HG03060 (cell line): Measurements from ENCODE around the gene CEND1.

Source experiments
- ATAC-seq: cut with Tn5 transposase; IDR thresholded peaks from one replicate; pipeline ENCODE4 v1.9.1; 2021; ENCODE audit warnings: low read depth, moderate number of reproducible peaks; ENCODE audit not compliant: unreplicated experiment

Gene CEND1

GRCh38 chr11:827897-828192 lies 38.0 kb upstream of the CEND1 start, which contains the start of gene CRACR2B:
Gene CRACR2B, plus strand, starts transcription at chr11:827919. Its CDS starts 689 bp downstream, at chr11:828608.
- ATAC-seq: no peak

GRCh38 chr11:827146-827896 lies 37.4 kb upstream of the CEND1 start:
- no peak for ATAC-seq

DNA sequence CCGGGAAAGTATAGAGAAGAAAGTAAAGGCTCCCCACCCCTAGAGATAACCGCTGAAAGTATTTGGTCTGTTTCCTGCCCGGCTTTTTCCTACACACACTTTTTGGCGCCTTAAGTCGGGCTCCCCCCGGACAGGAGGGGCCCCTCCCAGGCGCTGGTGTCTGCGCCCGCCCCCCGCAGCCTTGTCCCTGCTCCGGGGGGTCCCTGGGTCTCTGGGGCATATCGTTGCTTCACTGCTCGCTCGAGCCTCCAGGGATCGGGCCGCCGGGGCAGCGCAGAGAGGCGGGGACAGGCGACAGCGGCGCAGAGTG lies 36.9 kb upstream of the CEND1 start:
- no peak for ATAC-seq

GRCh38 chr11:826227-826621 lies 36.3 kb upstream of the CEND1 start:
- no peak for ATAC-seq

GRCh38 chr11:825366-826226 lies 35.7 kb upstream of the CEND1 start:
- no peak for ATAC-seq

- no peak for ATAC-seq
These were observed 35.1 kb upstream of the CEND1 start for GRCh38 chr11:824942-825341.

- no peak for ATAC-seq
These were observed 34.5 kb upstream of the CEND1 start for GRCh38 chr11:824292-824880.

DNA sequence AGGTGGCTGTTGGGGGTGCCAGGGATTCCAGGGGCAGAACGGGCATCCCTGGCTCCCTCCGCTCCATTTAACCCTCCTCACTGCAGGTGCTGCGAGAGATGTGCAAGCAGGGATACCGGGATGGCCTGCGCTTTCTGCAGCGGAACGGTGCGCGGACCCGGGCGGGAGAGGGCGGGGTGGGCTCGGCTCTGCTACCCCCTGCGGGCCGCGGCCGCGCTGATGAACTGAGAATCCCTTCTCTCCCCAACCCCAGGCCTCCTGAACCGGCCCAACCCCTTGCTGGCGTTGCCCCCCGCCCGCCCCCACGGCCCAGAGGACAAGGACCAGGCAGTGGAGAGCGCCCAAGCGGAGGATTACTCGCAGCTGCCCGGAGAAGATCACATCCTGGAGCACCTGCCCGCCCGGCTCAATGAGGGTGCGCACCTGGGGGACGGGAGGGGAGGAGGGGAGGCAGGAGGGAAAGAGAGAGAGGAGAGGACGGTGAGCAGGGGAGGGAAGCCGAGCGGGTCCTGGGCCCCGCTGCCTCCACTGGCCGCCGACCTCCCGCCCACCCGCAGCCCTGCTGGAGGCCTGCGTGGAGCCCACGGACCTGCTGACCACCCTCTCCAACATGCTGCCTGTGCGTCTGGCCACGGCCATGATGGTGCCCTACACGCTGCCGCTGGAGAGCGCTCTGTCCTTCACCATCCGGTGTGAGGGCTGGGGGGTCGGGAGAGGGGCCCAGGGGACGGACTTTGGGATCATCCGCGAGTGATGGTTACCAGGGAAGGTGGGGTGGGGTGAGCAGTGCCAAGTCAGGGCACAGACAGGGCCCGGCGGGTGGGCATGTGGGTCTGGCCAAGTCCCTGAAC lies 33.8 kb upstream of the CEND1 start:
- ATAC-seq: no peak

DNA sequence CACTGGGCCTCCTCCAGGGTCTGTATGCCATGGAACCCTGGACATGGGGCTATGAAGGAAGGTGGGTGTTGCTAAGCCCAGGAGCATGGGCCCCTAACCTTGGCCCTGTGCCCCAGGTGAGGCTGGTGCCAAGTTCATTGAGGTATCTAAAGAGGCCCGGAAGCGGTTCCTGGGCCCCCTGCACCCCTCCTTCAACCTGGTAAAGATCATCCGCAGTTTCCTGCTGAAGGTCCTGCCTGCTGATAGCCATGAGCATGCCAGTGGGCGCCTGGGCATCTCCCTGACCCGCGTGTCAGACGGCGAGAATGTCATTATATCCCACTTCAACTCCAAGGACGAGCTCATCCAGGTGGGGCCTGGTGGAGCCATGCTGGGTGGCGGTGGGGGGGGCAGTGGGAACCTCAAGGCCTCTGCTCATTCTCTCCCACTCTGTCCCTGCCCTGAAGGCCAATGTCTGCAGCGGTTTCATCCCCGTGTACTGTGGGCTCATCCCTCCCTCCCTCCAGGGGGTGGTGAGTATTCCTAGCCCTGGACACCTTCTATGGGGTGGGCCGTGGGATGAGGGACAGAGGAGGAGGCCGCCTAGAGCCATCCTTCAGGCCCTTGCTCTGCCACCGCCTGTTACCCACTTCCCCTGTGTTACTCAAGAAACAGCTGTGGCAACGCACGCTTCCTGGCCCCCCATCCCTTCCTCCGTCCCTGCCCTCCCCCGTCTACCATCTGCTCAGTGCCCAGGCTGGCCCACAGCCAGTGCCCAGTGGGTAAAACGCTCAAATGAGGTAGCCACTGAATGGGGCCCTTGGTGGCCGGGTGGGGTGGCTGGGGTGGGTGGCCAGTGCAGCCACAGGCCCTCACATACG lies 31.9 kb upstream of the CEND1 start:
- ATAC-seq: no peak

DNA sequence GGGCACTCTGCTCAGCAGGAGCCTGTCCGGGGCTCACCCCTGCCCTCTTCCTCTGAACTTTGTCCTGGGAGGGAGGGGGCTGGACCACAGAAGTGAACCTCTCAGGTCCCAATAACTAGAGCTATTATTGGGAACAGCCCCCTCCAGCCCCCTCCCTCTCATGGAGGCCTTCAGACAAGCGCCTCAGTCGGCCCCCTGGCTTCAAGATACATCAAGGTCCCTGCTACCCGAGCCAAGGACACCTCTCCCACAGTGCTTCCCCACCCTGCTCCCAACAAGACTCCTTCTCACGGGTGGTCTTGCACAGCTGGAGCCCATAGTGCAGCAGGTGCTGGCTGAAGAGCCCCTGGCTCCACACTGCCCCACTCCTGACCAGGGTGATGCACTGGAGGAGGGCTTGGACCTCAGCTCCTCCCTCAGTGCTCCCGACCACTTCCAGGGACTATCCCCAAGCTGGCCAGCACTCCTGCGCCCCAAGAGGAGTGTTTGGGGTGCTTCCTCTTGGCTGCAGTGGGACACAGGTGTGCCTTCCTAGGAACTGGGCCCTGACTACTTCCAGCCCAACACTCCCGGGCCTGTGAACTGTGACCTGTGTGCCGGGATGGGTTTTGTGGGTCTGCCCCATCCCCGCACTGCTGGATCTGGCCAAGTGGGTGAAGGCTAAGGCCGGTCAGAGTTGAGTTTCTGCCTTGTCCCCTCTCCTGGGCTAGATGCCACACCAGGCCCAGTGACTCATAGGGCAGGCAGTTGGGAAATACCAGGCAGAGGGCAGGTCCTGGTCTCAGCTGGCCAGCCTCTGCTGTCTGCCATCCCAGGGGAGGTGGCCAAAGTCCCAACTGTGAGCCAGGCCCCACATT lies 31.0 kb upstream of the CEND1 start:
- no peak for ATAC-seq

- peak; percentile 49 for ATAC-seq
These were observed 30.2 kb upstream of the CEND1 start for GRCh38 chr11:819943-820649.

DNA sequence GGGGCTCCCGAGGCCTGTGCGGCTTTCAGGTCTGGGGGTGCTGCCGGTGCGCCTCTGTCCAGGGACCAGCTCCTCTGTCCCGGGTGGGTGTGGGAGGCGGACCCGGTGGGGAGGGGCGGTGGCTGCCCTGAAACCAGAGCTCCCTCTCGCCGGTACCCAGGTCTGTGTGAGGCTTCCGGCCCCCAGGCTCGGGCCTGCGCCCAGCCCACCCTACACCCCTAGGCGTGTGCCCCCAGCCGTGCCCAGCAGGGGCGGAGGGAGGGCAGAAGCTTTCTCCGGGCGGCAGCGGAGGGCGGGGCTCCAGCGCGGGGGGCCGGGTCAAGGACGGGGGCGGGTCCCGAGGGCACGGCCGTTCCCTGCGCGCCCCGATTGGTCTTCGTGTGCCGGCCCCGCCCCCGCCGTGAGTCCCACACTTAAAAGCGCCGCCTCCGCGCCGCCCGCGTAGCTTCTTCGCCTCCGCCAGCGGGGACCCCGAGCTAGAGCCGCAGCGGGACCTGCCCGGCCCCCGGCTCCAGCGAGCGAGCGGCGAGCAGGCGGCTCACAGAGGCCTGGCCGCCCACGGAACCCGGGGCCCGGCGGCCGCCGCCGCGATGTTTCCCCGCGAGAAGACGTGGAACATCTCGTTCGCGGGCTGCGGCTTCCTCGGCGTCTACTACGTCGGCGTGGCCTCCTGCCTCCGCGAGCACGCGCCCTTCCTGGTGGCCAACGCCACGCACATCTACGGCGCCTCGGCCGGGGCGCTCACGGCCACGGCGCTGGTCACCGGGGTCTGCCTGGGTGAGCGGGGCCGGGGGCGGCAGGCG lies 29.4 kb upstream of the CEND1 start:
- no peak for ATAC-seq

DNA sequence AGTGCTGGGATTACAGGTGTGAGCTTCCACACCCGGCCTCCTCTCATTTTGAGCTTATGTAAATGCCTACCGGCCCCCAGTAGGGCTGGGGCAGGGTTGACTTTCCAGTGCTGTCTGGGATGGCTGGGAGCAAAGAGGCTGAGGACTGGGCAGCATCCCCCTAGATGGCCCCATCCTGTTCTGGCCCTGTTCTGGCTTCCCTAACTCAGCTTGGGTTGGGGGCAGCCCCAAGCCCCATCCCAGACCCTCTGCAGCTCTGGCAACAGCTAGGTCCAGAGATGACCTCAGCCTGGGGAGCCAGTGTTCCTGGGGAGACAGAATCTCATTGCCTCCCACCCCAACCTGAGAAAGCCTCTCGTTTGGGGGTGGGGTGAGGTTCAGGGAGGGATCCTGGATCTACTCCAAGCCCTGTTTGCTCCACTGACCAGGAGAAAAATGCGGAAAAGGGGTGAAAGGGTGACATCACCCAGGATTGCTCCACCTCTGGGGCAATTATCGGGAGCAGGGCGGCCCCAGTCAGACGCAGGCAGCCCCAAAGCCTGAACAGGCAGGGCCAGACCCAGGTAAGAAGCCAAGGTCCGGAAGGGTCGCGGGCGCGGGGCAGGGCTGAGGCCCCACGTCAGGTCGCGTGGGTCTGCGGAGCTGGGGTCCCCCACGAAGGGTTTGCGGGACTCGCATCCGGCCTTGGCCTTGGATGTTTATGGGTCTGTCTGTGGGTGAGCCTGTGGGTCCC lies 28.7 kb upstream of the CEND1 start, which contains the start of gene PNPLA2:
Gene PNPLA2, plus strand, starts transcription at position 519 of the 733 bp plus-strand sequence. CDS start 805 bp downstream, outside the sequence.
- no peak for ATAC-seq

DNA sequence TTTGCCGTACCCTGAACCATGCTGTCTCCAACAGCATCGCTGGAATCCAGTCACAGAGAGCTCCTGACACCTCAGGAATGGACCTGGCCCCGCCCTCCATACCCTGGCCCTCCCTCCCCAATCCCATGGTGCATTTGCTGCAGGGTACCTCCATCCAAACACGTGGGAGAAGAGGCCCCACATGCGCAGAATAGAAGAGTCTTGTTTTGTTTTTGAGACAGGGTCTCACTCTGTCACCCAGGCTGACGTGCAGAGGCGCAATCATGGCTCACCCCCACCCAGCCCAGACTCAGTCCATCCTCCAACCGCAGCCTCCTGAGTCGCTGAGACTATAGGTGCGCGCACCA lies 26.5 kb upstream of the CEND1 start:
- ATAC-seq: no peak

DNA sequence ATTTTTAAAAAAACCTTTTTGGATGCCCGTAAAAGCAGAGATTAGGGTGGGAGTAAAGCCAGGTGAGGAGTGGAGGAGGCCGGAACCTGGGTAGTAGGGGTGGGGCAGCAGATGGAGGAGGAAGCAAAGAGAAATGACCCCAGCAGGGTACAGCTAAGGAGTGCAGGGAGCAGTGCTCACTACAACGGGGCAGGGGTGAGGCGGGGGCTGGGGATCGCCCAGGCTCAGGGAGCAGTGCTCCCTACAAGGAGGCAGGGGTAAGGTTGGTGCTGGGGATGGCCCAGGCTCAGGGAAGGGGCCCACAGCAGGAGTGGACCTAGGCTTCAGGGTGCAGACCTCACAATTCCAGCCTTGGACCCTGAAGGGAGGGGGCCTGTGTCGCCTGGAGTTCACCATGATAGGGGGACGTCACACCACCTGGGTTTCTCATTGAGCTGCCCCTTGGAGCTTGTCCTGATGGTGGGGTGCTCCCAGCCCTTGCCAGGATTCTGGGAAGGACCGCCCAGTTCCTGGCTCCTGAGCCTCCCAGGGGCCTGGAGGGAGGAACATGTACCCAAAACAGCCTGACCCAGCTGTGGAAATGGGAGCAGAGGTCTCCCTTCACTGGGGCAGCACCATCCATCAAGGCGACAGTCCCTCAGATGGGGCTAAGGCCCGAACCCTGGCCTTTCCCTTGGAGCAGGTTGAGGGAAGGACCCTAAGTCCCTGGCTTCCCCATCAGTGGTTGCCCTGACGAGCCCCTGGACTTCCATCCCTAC lies 26.0 kb upstream of the CEND1 start:
- no peak for ATAC-seq

GRCh38 chr11:813456-814096 lies 23.7 kb upstream of the CEND1 start:
- ATAC-seq: no peak
